Glutamatergic neuron (in vitro differentiated cells): ENCODE measurements around the gene CETN1. TPM values are rescaled to one million over a fixed set of nuclear protein-coding genes. Genes with fewer than 3 reads are reported as not detected.

ENCODE experiments used
- DNase-seq: peaks from one replicate; pipeline ENCODE4 v3.0.0; 2022
- H3K27ac Mint-ChIP-seq: one replicate; pipeline ENCODE4 v1.8.0; 2020; ENCODE audit warnings: mild to moderate bottlenecking, mixed read lengths, inconsistent platforms; ENCODE audit not compliant: unreplicated experiment
- H3K27me3 Mint-ChIP-seq: one replicate; pipeline ENCODE4 v1.8.0; 2020; ENCODE audit warnings: mild to moderate bottlenecking, moderate library complexity, mixed read lengths, inconsistent platforms; ENCODE audit not compliant: unreplicated experiment
- H3K36me3 Mint-ChIP-seq: one replicate; pipeline ENCODE4 v1.8.0; 2020; ENCODE audit warnings: mild to moderate bottlenecking, mixed read lengths, inconsistent platforms; ENCODE audit not compliant: unreplicated experiment
- H3K4me1 Mint-ChIP-seq: one replicate; pipeline ENCODE4 v1.8.0; 2020; ENCODE audit warnings: mild to moderate bottlenecking, low read depth, mixed read lengths, inconsistent platforms; ENCODE audit not compliant: unreplicated experiment
- H3K4me3 Mint-ChIP-seq: one replicate; pipeline ENCODE4 v1.8.0; 2020; ENCODE audit warnings: mild to moderate bottlenecking, mixed read lengths, inconsistent platforms; ENCODE audit not compliant: unreplicated experiment
- H3K9me3 Mint-ChIP-seq: one replicate; pipeline ENCODE4 v1.8.0; 2020; ENCODE audit warnings: mild to moderate bottlenecking, moderate library complexity, mixed read lengths, inconsistent platforms; ENCODE audit not compliant: unreplicated experiment
- total RNA-seq: library from RNA; stranded (reverse); fragmentation: NEBNext Ultra II Directional; extraction: Animal tissue kit (Norgen Biotek cat#: 25700); gene quantifications from one replicate; pipeline ENCODE4 v1.2.1, GENCODE V29; 2021; ENCODE audit not compliant: unreplicated experiment
- TF ChIP-seq, protein P1 (sequence below): fragments of 200-600 bp; sonication (generic); IDR thresholded peaks from one replicate; pipeline ENCODE4 v1.5.0; 2021; ENCODE audit not compliant: partially characterized antibody, unreplicated experiment

Gene CETN1
- total RNA-seq, 1 donor from 2014 or later: not detected

DNA sequence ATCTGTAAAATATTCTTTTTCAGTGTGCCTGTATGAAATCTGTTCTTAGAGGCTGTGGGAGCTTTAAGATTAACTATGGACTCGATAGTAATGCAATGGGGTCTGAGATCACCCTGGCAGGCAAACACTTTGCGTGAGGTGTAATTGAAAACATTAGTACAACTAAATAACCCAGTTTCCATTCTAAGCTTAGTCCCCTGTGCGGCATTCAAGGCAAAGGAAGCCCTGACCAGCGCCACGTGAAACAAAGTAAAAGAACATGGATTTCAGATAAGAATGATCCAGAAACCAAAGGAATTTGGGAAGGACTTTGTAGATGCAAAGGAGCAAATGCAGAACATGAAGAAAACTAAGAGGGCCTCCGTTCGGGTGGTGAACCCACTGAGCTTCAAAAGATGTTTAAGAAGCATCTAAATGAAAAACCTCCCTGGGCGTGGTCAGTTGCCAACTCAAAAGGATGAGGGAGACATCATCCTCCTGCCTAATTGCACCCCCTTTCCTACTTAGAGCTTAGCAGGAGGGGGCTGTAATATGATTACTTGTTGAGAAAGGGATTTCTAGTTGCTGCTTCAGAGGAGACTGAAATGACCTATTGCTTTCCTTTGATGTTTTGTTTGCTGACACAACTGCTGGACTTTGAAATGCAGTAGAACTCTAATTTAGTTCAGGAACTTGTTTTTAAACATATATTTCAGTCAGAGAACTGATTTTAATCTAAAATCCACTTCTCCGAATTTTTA, 7.9 kb upstream of the CETN1 start:
- Mint-ChIP-seq H3K36me3 (no peaks in the 10 kb centered on the region), H3K4me3 (no peak overlapping the region), H3K4me1 (no peaks in the 10 kb centered on the region), H3K27me3 (peaks cover 4% of the 10 kb centered on the region), H3K9me3 (no peaks in the 10 kb centered on the region), H3K27ac (no peak overlapping the region)
- DNase-seq: no peak
- TF ChIP-seq, protein P1, sequence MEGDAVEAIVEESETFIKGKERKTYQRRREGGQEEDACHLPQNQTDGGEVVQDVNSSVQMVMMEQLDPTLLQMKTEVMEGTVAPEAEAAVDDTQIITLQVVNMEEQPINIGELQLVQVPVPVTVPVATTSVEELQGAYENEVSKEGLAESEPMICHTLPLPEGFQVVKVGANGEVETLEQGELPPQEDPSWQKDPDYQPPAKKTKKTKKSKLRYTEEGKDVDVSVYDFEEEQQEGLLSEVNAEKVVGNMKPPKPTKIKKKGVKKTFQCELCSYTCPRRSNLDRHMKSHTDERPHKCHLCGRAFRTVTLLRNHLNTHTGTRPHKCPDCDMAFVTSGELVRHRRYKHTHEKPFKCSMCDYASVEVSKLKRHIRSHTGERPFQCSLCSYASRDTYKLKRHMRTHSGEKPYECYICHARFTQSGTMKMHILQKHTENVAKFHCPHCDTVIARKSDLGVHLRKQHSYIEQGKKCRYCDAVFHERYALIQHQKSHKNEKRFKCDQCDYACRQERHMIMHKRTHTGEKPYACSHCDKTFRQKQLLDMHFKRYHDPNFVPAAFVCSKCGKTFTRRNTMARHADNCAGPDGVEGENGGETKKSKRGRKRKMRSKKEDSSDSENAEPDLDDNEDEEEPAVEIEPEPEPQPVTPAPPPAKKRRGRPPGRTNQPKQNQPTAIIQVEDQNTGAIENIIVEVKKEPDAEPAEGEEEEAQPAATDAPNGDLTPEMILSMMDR: no peak

DNA sequence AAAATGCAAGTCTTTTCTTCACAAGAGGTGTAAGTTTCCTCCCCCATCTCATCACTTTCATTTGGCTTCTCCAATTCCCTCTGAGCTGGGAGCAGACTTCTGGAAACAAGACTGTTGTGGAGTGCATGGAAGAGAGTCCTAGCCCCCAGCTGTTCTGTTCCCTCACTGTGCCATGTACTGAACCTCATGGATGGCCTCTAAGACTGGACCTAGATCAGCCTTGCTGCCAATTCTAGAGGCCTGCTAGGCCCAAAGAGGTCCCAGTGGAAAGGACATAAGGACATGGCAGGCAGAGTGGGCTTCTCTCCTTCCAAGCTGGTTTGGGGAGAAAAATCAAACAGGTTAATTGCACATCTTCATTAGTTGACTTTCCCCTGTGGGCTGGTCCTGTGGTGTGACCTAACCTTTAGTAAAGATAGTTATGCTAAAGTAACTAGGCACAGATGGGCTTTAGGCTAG, 7.3 kb upstream of the CETN1 start:
- no peak for DNase-seq
- H3K4me3 Mint-ChIP-seq: no peak overlapping the region
- H3K4me1 Mint-ChIP-seq: no peaks in the 10 kb centered on the region
- H3K9me3 Mint-ChIP-seq: no peaks in the 10 kb centered on the region
- no peak overlapping the region for H3K27ac Mint-ChIP-seq
- TF ChIP-seq, protein P1: no peak
- H3K36me3 Mint-ChIP-seq: no peaks in the 10 kb centered on the region
- peaks cover 4% of the 10 kb centered on the region for H3K27me3 Mint-ChIP-seq

DNA sequence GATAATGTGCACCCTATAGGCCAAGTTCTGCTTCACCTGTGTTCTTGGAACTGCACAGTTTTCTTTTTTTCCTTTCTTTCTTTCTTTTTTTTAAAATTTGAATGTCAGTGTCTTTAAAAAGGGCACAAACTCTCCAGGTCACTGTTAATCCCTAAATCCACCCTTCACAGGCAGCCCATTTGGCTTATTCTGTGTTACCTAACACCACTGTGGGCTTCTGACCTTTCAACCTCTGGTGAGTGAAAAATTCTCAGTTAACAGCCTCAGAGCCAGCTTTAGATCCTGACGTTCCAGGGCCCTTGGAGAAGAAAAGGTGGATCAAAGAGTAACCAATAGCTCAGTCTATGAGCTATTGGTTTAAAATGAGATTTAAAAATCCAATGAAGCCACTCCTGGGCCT, 6.8 kb upstream of the CETN1 start:
- Mint-ChIP-seq H3K4me3 (no peak overlapping the region), H3K27ac (no peak overlapping the region), H3K36me3 (no peaks in the 10 kb centered on the region), H3K27me3 (peaks cover 4% of the 10 kb centered on the region), H3K4me1 (no peaks in the 10 kb centered on the region), H3K9me3 (no peaks in the 10 kb centered on the region)
- DNase-seq: no peak
- TF ChIP-seq, protein P1: no peak

DNA sequence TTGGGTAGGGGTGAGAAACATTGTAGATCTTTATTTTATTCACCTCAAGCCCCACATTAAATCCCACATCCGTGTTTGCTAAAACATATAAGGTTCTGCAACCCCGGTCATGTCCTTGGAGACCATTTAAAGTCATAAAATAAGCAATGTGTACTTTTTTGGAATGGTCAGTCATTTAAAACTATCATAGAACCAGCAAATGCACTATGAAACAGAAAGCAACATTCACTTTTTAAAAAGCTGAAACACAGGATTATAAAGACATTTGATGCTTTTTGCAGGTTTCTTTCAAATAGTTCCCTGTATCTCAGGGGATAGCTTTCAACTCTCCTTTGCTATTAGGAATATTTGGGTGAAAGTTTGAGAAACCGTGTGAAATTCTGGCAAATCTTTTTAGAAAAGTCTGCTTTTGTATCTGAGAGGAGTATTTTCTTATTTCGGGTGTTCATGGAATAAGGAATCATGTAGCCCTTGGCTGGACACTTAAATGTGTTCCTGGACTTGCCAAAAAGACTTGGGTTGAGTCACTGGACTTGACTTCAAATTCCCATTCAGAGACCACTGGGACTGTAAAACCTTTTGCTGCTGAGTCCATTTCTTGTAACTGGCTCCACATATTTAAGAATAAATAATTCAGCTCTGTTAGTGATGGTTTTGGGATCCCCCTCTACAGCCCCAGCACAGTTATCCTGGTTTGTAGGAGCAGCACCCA, 5.9 kb upstream of the CETN1 start:
- no peak overlapping the region for H3K4me3 Mint-ChIP-seq

More for the DNA sequence above, 5.9 kb upstream of the CETN1 start:
- TF ChIP-seq, protein P1: no peak
- Mint-ChIP-seq H3K36me3 (no peaks in the 10 kb centered on the region), H3K9me3 (no peaks in the 10 kb centered on the region), H3K27ac (no peak overlapping the region), H3K27me3 (peaks cover 4% of the 10 kb centered on the region), H3K4me1 (no peaks in the 10 kb centered on the region)
- DNase-seq: no peak
